ENCODE results near the gene DEAF1.

- TF ChIP-seq CTCF (conservative IDR thresholded peaks at IDR 0.05 in 1 of 2, IDR thresholded peaks at IDR 0.05 in 1 of 2; ENCODE audit: extremely low read depth in 1 of 2, insufficient read depth in 1 of 2, low read depth in 1 of 2, low read length in 2 of 2) (no peak), EZH2 (IDR thresholded peaks at IDR 0.05; ENCODE audit: borderline replicate concordance, low read length) (no peak)
Measured at GRCh38 chr11:623999-624704, 70.9 kb downstream of the DEAF1 start.
